Limb (tissue), 2 donors: ENCODE results near the gene DDA1.
"Not testable (repeated sequence)": the region's sequence is repeated elsewhere in the genome, so short reads cannot be mapped to it uniquely, and the experiment has no call there.

Source experiments
- DNase-seq, 2 donors: peaks; one replicate each; pipeline ENCODE4 v3.0.0-alpha.2; 2016; ENCODE audit errors: extremely low spot score in 2 of 2

Gene DDA1

DNA sequence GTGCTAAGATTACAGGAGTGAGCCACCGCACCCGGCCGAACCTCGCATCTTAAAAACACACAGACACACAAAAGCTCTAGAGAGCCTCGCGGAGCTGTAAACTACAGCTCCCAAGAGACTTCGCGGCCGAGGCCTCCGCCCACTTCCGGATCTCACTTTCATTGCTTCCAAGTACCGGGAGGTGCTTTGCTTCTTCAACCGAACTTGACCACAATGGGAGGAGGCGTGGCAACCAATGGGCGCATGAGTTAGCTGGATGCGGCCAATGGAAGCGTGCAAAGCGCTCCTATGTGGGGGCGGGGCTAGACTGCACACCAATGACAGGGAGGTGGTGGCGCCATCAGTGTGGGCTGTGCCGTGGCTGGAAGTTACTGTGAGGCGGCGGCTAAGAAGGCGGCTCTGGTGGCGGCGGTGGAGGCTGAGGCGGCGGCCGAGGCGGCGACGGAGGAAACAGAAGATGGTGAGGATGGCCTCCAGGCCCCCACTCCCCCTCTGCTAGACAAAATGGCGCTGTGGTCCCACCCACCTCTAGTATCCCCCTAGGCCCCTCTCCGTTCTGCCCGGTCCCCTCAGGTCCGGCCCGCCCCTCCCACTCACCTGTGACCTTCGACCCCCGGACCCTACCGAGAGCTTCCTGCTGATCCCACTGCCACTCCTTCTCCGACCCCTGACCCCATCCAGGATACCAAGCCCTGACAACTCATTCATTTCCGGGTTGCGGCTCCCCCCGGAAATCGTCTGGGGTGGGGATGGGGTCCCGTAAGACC is at the start of gene DDA1:
Gene DDA1 (plus strand): TSS at position 366 of the 767 bp plus-strand sequence. CDS start 92 bp downstream, at position 458.
- peak; percentile 97 to 100 for DNase-seq

DNA sequence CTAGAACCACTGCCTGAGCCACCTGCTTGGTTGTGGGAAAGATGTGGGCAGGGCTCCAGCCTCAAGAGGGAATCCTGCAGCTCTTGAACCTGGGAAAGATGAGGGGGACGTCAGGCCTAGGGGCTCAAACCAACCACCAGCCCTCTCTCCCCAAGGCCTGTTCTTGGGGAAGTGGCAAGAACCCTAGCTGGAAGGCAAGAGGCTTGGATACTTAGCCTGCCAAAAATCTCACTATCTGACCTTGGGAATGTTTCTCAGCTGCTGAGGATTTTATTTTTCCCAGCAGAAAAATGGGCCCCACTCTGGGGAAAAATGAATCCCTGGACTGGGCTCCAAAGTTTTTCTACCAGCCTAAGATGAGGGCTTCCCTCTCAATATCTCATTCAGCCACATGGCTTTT is 49.4 kb upstream of the DDA1 start:
- DNase-seq = no peak

DNA sequence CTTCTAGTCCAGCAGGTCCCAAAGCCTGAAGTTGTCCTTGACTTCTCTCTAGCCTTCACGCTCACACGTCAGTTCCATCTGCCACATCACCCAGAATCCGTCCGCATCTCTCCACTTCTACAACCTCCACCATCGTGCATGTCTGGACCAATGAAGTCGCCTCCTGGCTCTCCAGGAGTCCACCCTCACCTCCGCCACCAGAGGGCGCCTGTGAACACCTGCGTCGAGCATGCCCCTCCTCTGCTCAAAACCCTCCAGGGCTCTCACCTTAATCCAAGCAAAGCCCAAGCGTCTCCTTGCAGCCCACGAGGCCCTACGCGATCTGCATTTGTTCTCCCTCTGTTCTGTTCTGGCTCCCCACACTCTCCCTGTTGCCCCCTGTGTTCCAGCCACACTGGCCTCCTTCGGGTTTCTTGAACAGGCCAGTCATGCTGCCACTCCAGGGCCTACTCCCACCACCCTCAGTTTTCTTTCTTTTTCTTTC is 48.5 kb upstream of the DDA1 start:
- DNase-seq = peak in 1 of 2 donors; percentile 71

DNA sequence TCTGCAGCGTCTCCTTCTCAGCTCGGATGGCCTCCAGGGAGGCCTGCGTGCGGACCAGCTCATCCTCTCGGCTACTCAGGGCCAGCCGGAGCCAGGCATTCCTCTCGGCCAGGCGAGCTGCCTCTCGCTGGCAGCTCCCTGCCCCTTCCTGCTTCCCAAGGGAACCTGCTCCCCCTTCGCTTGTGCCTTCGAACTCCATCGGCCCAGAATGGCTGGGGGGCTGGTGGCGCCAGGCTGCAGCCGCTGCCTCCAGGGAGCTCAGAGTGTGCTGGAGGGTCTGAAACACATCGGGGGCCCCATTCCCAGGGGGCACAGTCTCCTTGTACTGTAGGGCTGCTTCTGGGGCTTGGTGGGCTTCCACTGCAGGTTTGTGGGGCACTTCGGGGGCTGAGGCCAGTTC is 46.8 kb upstream of the DDA1 start:
- DNase-seq = no peak

DNA sequence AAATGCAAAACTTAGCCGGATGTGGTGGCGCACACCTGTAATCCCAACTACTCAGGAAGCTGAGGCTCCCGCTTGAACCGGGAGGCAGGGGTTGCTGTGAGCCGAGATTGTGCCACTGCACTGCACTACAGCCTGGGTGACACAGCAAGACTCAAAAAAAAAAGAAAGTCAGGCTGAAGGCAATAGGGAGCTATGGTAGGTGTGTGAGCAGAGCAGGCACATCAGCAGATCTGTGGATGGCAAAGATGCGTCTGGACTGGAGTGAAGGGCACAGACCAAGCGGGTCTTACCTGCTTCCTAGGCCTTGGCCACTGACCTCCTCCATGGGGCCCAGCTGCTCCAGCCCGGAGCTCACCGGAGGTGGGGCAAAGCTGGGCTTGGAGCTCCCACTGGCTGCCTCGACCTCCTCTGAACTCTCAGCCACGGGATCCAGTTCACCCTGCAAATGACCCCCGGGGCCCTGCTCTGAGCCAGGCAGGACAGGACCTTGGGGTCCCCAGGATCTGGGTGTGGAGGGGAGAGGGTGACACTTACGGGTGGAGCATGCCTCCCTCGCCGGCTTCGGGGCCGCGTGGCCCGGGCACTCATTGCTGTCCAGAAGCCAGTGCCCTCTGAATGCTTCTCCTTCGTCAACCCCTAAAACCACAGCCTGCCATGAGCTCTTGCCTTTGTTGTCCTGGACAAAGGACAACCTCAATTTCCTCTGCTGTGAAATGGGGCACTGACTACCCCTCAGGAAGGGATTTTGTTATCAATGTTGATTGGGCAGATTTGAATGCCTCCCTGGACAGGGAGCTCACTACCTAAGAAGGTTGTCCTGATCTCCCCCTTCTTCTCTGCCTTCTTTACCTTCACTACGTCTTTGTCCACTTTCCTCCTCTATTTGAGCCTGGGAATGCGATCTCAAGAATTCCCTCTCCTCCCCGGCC is 45.4 kb upstream of the DDA1 start:
- DNase-seq = no peak

DNA sequence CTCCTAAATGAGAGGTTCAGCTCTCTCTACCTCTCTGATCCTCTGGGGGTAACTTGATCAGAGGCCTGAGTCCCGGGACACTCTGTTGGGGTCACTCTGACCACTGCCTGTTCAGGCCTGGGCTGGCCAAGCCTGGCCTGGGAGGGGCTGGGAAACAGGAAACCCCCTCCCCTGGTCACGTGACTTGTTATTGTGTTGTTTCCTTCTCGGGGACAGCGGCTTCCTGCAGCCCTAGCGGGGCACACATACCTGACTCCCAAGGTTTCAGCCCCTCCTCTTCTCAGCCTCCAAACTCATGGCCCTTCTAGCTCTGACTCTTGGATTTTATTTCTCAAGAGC is 44.8 kb upstream of the DDA1 start, which contains the start of gene USHBP1:
Gene USHBP1 (minus strand): TSS at position 105 of the 339 bp plus-strand sequence. CDS start 446 bp downstream, outside the sequence.
- no peak for DNase-seq

DNA sequence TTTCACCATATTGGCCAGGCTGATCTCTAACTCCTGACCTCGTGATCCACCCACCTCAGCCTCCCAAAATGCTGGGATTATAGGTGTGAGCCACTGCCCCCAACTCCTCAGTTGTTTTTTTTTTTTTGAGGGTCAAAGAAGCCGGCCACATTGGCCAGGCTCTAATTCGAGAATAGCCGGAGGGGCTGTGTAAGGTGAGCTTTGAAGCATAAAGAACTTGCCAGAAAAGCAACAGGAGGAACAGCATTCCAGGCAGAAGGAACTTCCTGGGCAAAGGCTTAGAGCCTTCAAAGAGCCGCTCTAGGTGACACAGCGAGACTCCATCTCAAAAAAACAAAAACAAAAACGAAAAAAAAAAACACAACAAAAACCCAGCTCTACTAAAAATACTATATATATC is 43.3 kb upstream of the DDA1 start:
- DNase-seq = no peak

DNA sequence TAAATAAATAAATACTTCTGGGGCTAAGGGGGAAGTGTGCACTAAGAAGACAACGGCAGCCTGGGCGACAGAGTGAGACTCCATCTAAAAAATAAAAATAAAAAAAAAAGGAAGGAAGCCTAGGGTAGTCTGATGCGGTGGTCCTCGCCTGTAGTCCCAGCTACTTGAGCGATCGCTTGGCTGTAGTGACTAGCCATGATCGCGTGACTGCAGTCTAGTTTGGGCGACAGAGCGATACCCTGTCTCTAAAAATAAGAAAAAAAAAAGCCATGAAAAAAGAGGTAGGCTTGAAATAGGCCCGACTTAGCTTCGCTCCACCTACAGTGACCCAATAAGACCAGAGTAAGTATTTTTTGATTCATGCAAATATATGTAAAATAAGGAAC is 42.8 kb upstream of the DDA1 start:
- DNase-seq = no peak

DNA sequence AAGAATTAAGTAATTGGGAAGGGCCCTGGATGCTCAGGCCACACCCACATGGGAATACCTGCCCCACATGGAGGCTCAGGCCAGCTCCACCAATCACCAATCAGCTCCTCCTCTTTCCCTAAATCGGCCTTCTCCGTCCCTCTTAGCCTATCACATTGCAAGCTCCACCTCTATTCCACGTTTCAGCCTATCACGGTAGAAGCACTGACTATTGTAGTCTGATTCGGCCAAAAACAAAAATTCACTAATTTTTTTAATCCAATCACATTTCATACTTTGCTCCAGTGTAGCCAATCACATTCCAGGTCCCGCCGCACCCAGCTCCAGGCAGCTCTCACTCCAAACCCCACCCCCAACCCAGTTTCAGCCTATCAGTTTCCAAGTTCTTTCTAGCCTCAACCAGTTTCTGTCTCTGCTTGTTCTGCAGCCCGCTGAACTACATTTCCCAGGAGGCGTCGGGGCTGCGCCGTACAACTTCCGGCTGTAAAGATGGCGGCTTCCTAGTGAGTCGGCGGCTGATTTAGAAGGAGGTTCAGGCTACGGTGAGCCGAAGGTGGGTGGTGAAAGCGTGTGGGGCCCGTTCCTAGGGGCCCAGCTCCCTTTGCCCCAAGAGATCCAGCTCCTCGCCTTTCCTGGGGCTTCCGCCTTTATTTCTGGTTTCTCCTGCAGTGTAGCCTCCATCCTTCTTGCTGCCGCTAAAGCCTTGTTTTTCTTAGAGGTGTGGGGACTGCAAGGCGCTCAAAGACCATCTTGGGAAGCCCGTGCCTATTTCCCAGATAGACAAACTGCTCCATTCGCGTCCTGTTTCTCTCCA is 42.2 kb upstream of the DDA1 start, which contains the start of gene BABAM1:
Gene BABAM1 (plus strand): TSS at position 469 of the 814 bp plus-strand sequence. CDS start 1,364 bp downstream, outside the sequence.
- peak; percentile 97 to 99 for DNase-seq

DNA sequence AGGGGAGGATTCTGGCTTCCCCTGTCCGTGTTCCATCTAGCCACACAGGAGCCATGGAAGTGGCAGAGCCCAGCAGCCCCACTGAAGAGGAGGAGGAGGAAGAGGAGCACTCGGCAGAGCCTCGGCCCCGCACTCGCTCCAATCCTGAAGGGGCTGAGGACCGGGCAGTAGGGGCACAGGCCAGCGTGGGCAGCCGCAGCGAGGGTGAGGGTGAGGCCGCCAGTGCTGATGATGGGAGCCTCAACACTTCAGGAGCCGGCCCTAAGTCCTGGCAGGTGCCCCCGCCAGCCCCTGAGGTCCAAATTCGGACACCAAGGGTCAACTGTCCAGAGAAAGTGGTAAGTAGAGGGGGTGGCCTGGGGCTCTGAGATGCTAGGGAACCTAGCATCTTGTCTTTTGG is 40.6 kb upstream of the DDA1 start:
- DNase-seq = no peak

DNA sequence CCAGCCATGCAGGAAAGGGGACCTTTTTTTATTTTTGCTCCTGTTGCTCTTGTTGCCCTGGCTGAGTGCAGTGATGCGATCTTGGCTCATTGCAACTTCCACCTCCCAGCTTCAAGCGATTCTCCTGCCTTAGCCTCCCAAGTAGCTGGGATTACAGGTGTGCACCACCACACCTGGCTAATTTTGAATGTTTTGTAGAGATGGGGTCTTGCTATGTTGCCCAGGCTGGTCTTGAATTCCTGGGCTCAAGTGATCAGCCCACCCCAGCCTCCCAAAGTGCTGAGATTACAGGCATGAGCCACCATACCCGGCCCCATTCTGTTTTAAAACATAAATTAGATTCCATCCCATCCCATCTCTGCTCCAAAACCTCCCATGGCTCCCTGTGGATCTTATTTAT is 34.5 kb upstream of the DDA1 start:
- not testable (repeated sequence) for DNase-seq

DNA sequence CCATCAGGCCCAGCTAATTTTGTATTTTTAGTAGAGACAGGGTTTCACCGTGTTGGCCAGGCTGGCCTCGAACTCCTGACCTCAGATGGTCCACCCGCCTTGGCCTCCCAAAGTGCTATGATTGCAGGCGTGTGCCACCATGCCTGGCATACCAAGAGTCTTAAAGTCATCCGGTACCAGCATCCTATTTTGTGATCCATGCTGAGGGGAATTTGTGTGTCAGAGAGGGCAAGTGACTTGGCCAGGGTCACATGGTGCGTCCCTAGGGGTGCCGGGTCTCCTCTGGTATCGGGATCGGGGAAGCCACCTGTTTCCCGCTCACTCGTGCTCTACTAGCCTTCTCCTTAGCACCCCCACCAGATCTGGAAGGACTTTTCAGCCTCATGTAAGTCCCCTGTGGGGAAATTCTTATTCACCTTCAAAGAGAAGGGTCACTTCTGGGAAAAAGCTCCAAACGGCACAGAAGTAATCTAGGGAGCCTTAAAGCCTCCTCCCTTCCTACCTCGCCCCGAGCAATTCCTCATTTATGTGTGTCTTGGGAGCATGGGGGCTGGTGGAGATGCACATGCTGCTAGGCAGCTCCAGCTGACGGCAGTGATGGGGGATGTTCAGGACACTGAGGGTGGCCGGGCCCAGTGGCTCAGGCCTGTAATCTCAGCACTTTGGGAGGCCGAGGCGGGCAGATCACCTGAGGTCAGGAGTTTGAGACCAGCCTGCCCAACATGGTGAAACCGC is 33.8 kb upstream of the DDA1 start:
- DNase-seq = no peak

DNA sequence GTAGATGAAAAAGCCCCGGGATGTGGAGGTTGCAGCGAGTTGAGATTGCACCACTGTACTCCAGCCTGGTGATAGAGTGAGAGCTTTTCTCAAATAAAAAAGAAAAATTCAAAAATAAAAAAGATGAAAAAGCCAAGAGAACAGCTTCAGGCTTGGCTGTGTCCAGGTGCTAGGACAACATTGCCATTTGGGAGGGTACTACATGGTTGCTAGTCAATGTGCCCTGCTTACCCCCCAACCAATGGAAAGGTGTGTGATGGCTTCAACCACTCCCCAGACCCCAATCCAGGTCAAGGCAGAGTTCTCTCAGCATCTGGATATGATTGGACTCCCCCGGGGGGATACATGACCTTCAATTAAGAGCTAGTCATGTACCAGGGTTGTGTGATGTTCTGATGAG is 29.9 kb upstream of the DDA1 start:
- DNase-seq = no peak

DNA sequence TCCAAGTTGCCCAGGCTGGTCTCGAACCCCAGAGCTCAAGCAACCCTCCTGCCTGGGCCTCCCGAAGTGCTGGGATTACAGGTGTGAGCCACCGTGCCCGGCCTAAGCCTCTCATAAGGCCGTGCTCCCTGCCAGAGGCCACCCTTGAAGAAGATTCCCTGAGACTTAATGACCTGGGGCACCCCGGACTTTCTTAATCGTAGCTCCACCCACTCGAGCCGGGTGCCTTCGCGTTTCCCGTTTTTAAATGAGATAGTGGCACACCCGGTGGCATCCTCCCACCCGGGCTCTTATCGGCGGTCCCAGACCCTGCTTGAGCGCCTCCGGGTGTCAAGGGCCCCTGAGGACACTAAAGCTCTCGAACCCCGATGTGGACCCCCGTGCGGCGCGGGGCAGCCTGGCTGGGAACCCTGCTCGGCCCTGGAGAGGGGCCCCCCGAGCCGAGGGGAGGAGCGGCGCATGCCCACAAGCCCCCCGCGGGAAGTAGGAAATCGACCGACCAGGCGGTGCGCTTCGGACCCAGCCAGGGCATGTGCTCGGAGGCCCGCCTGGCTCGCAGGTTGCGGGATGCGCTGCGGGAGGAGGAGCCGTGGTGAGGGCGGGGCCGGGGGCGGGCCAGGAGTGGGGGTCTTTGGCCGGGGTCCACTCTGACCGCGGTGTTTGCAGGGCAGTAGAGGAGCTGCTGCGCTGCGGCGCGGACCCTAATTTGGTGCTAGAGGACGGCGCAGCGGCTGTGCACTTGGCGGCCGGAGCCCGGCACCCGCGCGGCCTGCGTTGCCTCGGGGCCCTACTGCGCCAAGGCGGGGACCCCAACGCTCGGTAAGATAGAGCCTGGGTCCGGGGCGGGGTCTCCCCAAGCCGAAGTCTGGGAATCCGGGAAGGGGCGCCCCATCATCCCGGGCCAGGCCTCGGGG is 27.7 kb upstream of the DDA1 start, which contains the start of gene ANKLE1:
Gene ANKLE1 (plus strand): TSS at position 511 of the 914 bp plus-strand sequence. CDS start 20 bp downstream, at position 531.
- DNase-seq = peak in 1 of 2 donors; percentile 72

DNA sequence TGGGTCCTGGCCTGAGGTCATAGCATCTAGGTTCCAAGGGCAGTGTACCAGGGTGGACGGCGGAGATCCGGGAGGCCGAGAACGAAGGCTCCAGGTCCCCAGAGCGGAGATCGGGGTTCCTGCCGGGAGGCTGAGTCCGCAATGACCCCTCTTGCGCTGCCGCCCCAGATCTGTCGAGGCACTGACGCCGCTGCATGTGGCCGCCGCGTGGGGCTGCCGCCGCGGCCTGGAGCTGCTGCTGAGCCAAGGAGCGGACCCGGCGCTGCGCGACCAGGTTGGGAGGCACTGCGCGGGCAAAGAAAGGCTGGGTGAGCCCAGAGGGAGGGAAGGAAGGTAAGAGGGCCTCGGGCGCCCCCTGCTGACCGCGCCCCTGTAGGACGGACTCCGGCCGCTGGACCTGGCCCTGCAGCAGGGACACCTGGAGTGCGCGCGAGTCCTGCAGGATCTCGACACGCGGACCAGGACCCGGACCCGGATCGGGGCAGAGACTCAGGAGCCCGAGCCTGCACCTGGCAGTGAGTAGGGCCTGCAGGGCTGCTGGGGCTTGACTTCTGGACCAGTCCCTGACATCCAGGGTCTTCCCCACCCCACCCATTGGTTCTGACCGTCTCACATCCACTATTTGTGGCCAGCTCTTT is 26.8 kb upstream of the DDA1 start:
- peak; percentile 83 to 86 for DNase-seq

DNA sequence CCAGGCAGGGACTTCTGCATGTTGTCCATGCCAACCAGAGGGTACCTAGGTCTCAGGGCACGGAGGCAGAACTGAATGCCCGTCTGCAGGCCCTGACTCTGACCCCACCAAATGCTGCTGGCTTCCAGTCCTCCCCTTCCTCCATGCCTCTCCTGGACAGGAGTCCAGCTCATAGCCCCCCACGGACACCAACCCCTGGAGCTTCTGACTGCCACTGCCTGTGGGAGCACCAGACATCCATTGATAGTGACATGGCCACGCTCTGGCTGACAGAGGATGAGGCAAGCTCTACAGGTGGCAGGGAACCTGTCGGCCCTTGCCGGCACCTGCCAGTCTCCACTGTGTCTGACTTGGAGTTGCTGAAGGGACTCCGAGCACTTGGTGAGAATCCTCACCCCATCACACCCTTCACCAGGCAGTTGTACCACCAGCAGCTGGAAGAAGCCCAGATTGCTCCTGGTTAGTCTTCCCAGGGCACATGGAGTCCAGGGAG is 25.8 kb upstream of the DDA1 start:
- DNase-seq = no peak

DNA sequence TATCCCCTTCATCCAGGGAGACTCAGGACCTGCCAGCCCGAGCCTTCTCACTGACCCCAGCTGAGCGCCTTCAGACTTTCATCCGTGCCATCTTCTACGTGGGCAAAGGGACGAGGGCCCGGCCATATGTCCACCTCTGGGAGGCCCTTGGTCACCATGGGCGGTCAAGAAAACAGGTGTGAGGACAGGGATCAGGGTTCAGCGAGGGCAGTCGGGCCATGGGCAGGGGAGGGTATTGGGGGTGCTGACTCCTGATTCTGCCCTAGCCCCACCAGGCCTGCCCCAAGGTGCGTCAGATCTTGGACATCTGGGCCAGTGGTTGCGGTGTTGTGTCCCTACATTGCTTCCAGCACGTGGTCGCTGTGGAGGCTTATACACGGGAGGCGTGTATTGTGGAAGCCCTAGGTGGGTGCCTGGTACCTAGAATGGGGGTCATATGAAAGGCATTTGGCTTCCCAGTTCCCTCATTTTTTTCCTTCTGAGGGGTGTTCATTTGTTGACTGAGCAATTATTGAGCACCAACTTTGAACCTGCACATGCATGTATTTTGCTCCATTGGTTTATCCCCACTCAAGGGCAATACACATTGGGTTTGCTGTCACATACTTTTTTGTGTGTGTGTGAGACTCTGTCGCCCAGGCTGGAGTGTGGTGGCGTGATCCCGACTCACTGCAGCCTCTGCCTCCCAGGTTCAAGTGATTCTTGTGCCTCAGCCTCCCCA is 23.8 kb upstream of the DDA1 start:
- no peak for DNase-seq

DNA sequence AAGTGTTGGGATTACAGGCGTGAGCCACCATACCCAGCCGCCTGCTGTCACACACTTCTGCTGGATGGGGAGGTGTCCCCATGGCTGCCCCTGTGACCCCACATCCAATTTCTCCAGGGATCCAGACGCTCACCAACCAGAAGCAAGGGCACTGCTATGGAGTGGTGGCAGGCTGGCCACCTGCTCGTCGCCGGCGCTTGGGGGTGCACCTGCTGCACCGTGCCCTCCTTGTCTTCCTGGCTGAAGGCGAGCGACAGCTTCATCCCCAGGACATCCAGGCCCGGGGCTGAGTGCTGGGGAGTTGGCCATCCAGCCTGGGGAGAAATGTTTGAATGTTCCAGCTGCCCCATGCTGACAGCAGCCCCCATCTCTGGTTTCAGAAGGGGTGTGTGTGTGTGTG is 23.1 kb upstream of the DDA1 start:
- DNase-seq = no peak
